Bronchial epithelial cell (primary cell): ENCODE data around the gene KRT86. TPM values are rescaled to one million over a fixed set of nuclear protein-coding genes. Genes with fewer than 3 reads are reported as not detected.

Experiments used
- DNase-seq: peaks from one replicate; pipeline ENCODE4 v3.0.0-alpha.2; 2010; ENCODE audit warnings: low read depth
- FAIRE-seq: peaks from 2 replicates; lab custom pipeline; 2011; peaks lifted over from hg19 to GRCh38; lab: Jason Lieb, UNC
- H3K27me3 ChIP-seq: 2 replicates; pipeline ENCODE4 v1.5.1; 2011; ENCODE audit warnings: low read length; ENCODE audit not compliant: control insufficient read depth, insufficient read depth
- H3K36me3 ChIP-seq: 2 replicates; pipeline ENCODE4 v1.5.1; 2011; ENCODE audit warnings: low read length; ENCODE audit not compliant: control insufficient read depth, insufficient read depth
- H3K4me3 ChIP-seq: 2 replicates; pipeline ENCODE4 v1.5.1; 2011; ENCODE audit warnings: mild to moderate bottlenecking, low read depth, low read length, control low read depth
- total RNA-seq: library from RNA; depleted of rRNA; stranded (reverse); fragments of >200 nt; gene quantifications from 2 replicates; pipeline ENCODE4 v1.2.1, GENCODE V29; 2014
- TF ChIP-seq, protein P1 (sequence below): IDR thresholded peaks from 2 replicates; pipeline ENCODE4 v1.5.1; 2011; ENCODE audit warnings: mild to moderate bottlenecking, moderate library complexity, low read length, control low read depth, inconsistent platforms; ENCODE audit not compliant: insufficient read depth, severe bottlenecking

KRT86 gene
- total RNA-seq, 1 donor from 2014 or later: 0.26 TPM

DNA sequence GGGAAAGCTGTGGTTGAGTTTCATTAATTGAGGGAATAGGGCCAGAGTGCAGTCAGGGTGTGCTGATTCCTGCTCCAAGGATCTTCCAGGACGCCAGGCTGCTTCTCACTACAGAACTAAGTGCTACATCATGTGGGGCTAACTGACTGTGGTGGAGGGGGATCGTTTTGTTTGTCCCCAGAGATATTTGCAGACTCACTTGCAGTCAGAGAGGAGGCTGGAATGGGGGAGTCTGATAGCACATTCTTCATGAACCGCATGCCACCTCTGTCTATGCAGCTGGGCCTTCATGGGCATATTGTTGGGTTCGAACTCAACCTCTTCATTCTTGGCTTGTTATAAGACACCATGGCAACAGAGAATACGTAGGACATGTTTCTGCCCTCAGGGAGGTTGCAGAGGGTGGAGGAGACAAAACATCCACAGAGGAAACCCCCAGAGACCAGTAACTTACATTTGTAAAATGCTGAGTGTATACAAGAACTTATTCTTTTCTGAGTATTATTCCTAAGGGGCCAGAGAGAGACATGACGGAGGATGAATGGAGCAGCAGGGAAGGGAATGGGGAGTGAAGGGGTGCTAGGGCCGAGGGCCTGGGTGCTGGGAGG is 28.4 kb upstream of the KRT86 start:
- FAIRE-seq (no peak), DNase-seq (no peak)
- TF ChIP-seq, protein P1, sequence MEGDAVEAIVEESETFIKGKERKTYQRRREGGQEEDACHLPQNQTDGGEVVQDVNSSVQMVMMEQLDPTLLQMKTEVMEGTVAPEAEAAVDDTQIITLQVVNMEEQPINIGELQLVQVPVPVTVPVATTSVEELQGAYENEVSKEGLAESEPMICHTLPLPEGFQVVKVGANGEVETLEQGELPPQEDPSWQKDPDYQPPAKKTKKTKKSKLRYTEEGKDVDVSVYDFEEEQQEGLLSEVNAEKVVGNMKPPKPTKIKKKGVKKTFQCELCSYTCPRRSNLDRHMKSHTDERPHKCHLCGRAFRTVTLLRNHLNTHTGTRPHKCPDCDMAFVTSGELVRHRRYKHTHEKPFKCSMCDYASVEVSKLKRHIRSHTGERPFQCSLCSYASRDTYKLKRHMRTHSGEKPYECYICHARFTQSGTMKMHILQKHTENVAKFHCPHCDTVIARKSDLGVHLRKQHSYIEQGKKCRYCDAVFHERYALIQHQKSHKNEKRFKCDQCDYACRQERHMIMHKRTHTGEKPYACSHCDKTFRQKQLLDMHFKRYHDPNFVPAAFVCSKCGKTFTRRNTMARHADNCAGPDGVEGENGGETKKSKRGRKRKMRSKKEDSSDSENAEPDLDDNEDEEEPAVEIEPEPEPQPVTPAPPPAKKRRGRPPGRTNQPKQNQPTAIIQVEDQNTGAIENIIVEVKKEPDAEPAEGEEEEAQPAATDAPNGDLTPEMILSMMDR: no peak
- Histone ChIP-seq H3K4me3 (no peak overlapping the region), H3K36me3 (peaks cover 7% of the 10 kb centered on the region), H3K27me3 (no peaks in the 10 kb centered on the region)

DNA sequence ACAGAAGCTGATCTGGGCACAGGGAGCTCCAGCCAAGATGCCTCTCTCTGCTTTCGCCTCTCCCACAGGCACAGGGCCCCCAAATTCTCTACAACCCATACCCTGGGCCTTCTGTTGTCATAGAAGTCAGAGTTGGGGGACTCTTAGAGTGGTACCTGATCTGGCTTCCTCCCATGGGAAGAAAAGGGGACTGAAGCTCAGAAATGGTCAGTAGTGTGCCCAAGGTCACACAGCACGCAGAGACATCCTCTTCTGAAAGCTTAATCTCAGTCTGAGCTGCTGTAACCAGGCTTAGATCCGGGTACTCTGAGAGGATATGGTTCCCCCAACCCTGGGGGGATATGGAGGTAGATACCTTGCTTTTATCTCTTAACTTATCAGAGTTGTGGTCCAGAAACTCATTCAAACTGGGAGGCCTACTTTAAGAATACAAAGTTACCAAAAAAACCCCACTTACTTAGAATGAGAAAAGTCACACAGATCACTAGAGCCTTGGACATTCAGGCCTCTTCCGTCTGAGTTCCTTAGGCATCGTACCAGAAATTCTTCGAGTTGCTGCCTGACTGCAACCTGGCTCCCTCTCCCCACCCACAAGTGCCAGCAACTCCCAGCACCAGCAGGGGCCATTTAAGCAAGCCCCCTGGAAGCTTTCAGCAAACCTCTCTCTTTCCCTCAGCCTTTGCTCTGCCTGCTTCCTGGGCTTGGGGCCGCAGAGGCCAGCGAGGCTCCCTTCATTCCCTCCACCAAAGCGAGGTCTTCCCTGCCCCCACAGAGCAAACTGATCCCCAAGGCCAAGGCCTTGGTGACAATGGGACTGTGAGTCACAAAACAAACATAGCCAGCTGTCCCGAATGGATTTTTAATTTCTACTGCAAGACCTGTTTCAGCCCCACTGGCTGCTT is 27.5 kb upstream of the KRT86 start:
- TF ChIP-seq, protein P1: no peak
- DNase-seq: no peak
- H3K36me3 ChIP-seq: peaks cover 6% of the 10 kb centered on the region
- FAIRE-seq: no peak
- no peak overlapping the region for H3K4me3 ChIP-seq
- H3K27me3 ChIP-seq: no peaks in the 10 kb centered on the region

DNA sequence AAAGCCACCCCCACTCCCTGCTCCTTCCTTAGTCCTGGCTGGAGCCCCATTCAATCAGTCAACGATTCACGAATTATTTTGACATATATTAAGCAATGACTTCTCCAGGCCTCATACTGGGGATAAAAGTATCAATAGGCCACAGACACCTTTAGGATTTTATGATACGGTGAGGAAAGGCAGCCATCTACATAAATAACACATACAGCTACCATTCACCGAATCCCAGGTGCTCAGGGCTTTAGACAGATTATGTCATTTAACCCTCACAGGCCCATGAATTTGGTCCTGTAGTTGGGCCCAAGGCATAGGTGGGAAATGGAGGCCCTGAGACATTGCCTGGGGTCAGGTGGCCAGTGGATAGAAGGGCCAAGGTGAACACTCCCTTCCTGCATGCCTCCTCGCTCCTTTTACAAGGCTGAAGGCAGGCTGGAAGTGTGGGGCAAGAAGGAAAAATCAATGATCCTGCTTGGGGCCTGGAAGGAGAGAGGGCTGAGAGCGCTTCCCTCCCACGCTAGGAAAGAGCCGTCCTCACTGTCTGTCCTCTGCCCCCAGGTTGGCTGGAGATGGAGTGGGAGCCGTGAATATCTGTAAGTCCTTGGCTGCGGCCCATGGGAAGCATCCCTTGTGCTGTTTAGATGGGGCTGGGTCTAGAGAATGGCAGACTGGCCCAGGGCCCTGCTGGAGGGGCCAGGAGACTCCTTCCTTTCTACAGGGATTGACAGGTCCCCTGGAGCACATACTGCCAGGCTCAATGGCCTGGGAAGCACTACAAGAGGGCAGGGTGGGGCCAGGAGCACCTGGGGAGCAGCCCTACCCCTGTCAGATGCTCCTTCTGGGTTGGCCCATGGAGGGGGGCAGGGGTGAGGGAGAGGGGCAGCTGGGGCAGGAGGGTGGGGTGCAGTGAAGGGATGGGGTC is 26.6 kb upstream of the KRT86 start:
- Histone ChIP-seq H3K36me3 (peaks cover 2% of the 10 kb centered on the region), H3K27me3 (no peaks in the 10 kb centered on the region)
- no peak for DNase-seq

DNA sequence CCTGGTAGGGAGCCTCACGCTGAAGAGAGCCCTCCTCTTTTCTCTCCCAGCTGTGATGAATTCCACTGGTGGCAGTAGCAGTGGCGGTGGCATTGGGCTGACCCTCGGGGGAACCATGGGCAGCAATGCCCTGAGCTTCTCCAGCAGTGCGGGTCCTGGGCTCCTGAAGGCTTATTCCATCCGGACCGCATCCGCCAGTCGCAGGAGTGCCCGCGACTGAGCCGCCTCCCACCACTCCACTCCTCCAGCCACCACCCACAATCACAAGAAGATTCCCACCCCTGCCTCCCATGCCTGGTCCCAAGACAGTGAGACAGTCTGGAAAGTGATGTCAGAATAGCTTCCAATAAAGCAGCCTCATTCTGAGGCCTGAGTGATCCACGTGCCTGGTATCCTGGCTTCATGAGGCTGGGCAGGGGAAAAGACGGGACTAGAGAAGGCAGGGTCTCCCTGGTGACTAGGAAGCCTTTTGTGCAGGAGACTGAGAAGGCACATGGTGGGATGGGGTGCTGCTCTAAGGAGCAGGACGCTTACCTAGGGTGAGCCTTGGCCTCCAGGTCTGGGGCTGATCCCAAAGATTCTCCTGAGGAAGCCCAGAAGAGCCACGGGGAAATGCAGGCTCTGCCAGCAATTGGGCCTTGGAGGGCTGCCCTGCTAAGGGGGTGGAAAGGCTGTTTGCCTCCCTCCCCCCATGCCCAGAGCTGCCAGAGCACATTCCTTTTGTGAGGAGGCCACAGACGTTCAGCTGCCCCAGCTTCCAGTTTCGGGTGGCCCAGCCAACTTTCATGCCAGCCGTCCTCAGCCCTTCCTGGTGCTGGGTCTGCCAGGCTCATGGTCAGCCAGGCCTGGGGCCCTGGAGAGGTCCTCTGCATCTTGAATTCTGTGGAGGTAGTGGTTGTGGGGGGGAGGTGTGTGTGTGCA is 25.6 kb upstream of the KRT86 start:
- Histone ChIP-seq H3K27me3 (no peaks in the 10 kb centered on the region), H3K4me3 (no peak overlapping the region), H3K36me3 (no peaks in the 10 kb centered on the region)
- FAIRE-seq: no peak
- no peak for DNase-seq
- TF ChIP-seq, protein P1: no peak

More for the DNA sequence above, 26.6 kb upstream of the KRT86 start:
- TF ChIP-seq, protein P1: no peak
- H3K4me3 ChIP-seq: no peak overlapping the region
- FAIRE-seq: no peak
